ENCODE results near the gene CEMIP. TPM values are rescaled to one million over a fixed set of nuclear protein-coding genes. Genes with fewer than 3 reads are reported as not detected.

Gene CEMIP
- total and polyA plus RNA-seq, 12 donors = 0.01 to 1.9 (median 0.23) TPM; not detected in 1

- ATAC-seq (no peak), DNase-seq (no peak)
- Histone ChIP-seq H3K36me3 (no peaks in the 10 kb centered on the region), H3K4me3 (no peak overlapping the region), H3K4me1 (peaks cover 0 to 19% (median 0%) of the 10 kb centered on the region in 9 donors), H3K27ac (no peak overlapping the region), H3K27me3 (no peaks in the 10 kb centered on the region), H3K9me3 (peaks cover 0 to 5% (median 0%) of the 10 kb centered on the region in 11 donors)
- WGBS, 2 donors = 73 to 75% methylated on average over 3 of the region's 3 CpGs
- TF ChIP-seq CTCF (IDR thresholded peaks at IDR 0.05) = no peak
- intact Hi-C loops (cut with DNase I) = no loop called here
Measured at GRCh38 chr15:80816049-80816653, 37.0 kb downstream of the CEMIP start.

- H3K9me3 ChIP-seq = peaks cover 0 to 5% (median 0%) of the 10 kb centered on the region in 11 donors
- ATAC-seq (no peak), DNase-seq (no peak)
- no peaks in the 10 kb centered on the region for H3K27me3 ChIP-seq
- intact Hi-C loops (cut with DNase I) = no loop called here
- H3K36me3 ChIP-seq = no peaks in the 10 kb centered on the region
- no peak overlapping the region for H3K27ac ChIP-seq
- no peak for TF ChIP-seq CTCF (IDR thresholded peaks at IDR 0.05)
- peaks cover 0 to 19% (median 0%) of the 10 kb centered on the region in 9 donors for H3K4me1 ChIP-seq
- 58 to 69% methylated on average over 4 of the region's 4 CpGs for WGBS, 2 donors
- H3K4me3 ChIP-seq = no peak overlapping the region
Measured at GRCh38 chr15:80816936-80817335, 37.8 kb downstream of the CEMIP start.

- peaks cover 0 to 19% (median 0%) of the 10 kb centered on the region in 9 donors for H3K4me1 ChIP-seq
- H3K9me3 ChIP-seq = peaks cover 0 to 5% (median 0%) of the 10 kb centered on the region in 11 donors
- H3K27ac ChIP-seq = no peak overlapping the region
- no peaks in the 10 kb centered on the region for H3K36me3 ChIP-seq
- WGBS, 2 donors = 91 to 96% methylated on average over 3 of the region's 3 CpGs
- no peak for ATAC-seq
- H3K4me3 ChIP-seq = no peak overlapping the region
- DNase-seq = no peak
- H3K27me3 ChIP-seq = no peaks in the 10 kb centered on the region
- TF ChIP-seq CTCF (IDR thresholded peaks at IDR 0.05) = no peak
- intact Hi-C loops (cut with DNase I) = no loop called here
Measured at GRCh38 chr15:80817901-80818300, 38.7 kb downstream of the CEMIP start.

- Histone ChIP-seq H3K9me3 (peaks cover 0 to 5% (median 0%) of the 10 kb centered on the region in 11 donors), H3K4me3 (no peak overlapping the region), H3K36me3 (no peaks in the 10 kb centered on the region), H3K27me3 (no peaks in the 10 kb centered on the region), H3K4me1 (peaks cover 0 to 19% (median 0%) of the 10 kb centered on the region in 9 donors), H3K27ac (no peak overlapping the region)
- ATAC-seq = peak in 3 of 8 donors; percentile 33 to 46 (median 39)
- intact Hi-C loops (cut with DNase I) = no loop called here
- no peak for DNase-seq
- TF ChIP-seq CTCF (IDR thresholded peaks at IDR 0.05) = no peak
Measured at GRCh38 chr15:80819001-80819400, 39.8 kb downstream of the CEMIP start.

Measured in heart right ventricle (tissue), 16 donors.